H1 (cell line): Measurements from ENCODE around the gene COL25A1. TPM values are rescaled to one million over a fixed set of nuclear protein-coding genes. Genes with fewer than 3 reads are reported as not detected.

Source experiments
- CTCF ChIA-PET: fragments of 300-600 bp; sonication (Branson Sonifier 250); formaldehyde crosslinking; loops from one replicate; lab custom pipeline; 2021; ENCODE audit not compliant: partially characterized antibody; lab: Charles Lee
- POLR2A ChIA-PET: fragments of 300-600 bp; sonication (Branson Sonifier 250); formaldehyde crosslinking; loops from one replicate; lab custom pipeline; 2021; ENCODE audit warnings: inconsistent platforms; ENCODE audit not compliant: partially characterized antibody; lab: Charles Lee
- DNase-seq, 2 experiments: peaks; one replicate each; pipeline versions ENCODE4 v3.0.0 to v3.0.0-alpha.2; 2010 to 2022; ENCODE audit warnings: low spot score in 2 of 2, low read depth in 1 of 2, mixed read lengths in 1 of 2
- FAIRE-seq: peaks from 2 replicates; lab custom pipeline; 2011; peaks lifted over from hg19 to GRCh38; lab: Jason Lieb, UNC
- H2AFZ ChIP-seq: 2 replicates; pipeline ENCODE4 v1.8.1; 2012; ENCODE audit warnings: low read length, inconsistent platforms
- H2AK5ac ChIP-seq: 2 replicates; pipeline ENCODE4 v1.6.1; 2013; ENCODE audit warnings: low read depth, low read length
- H2BK120ac ChIP-seq: replicated peaks from 2 replicates; pipeline ENCODE3; 2013; ENCODE audit warnings: low read depth, low read length, inconsistent platforms
- H2BK12ac ChIP-seq: 2 replicates; pipeline ENCODE4 v1.6.1; 2013; ENCODE audit warnings: low read depth, low read length
- H2BK15ac ChIP-seq: 2 replicates; pipeline ENCODE4 v1.6.1; 2013; ENCODE audit warnings: low read length
- H2BK20ac ChIP-seq: 2 replicates; pipeline ENCODE4 v1.6.1; 2013; ENCODE audit warnings: low read length
- H2BK5ac ChIP-seq: 2 replicates; pipeline ENCODE4 v1.6.1; 2013; ENCODE audit warnings: low read depth, low read length
- H3K14ac ChIP-seq: 2 replicates; pipeline ENCODE4 v1.6.1; 2013; ENCODE audit warnings: inconsistent platforms; ENCODE audit not compliant: insufficient read length
- H3K18ac ChIP-seq: 2 replicates; pipeline ENCODE4 v1.6.1; 2013; ENCODE audit warnings: low read length; ENCODE audit errors: extremely low read depth
- H3K23ac ChIP-seq: 2 replicates; pipeline ENCODE4 v1.6.1; 2013; ENCODE audit warnings: inconsistent platforms; ENCODE audit not compliant: insufficient read length
- H3K23me2 ChIP-seq: 2 replicates; pipeline ENCODE4 v1.6.1; 2013; ENCODE audit warnings: low read depth, low read length
- H3K27ac ChIP-seq: 2 replicates; pipeline ENCODE4 v1.6.1; 2011; ENCODE audit warnings: low read depth, low read length, inconsistent platforms
- H3K27me3 ChIP-seq, 4 experiments: replicated peaks in 1 of 4; 1 replicate in 1 of 4; 2 replicates in 3 of 4; pipeline versions ENCODE4 v1.6.1 to v1.8.1; 2011 to 2013; ENCODE audit warnings: low read length in 3 of 4, mild to moderate bottlenecking in 3 of 4, inconsistent platforms in 2 of 4, mixed read lengths in 2 of 4, moderate library complexity in 1 of 4; ENCODE audit not compliant: control insufficient read depth in 3 of 4, insufficient read depth in 3 of 4; ENCODE audit errors: extremely low read depth in 1 of 4
- H3K36me3 ChIP-seq, 4 experiments: 2 replicates each; pipeline versions ENCODE4 v1.6.1 to v1.8.1; 2011 to 2013; ENCODE audit warnings: mild to moderate bottlenecking in 4 of 4, low read length in 3 of 4, moderate library complexity in 2 of 4, control low read depth in 1 of 4, inconsistent platforms in 1 of 4; ENCODE audit not compliant: insufficient read depth in 4 of 4, control insufficient read depth in 2 of 4
- H3K4ac ChIP-seq: replicated peaks from 2 replicates; pipeline ENCODE3; 2013; ENCODE audit warnings: low read length, low read depth, mixed read lengths, inconsistent platforms; ENCODE audit not compliant: insufficient read length
- H3K4me1 ChIP-seq, 4 experiments: replicated peaks in 1 of 4; 1 replicate in 1 of 4; 2 replicates in 3 of 4; pipeline versions ENCODE4 v1.6.1 to v1.8.1; 2011 to 2013; ENCODE audit warnings: low read length in 3 of 4, inconsistent platforms in 2 of 4, mixed read lengths in 1 of 4; ENCODE audit not compliant: insufficient read depth in 4 of 4, control insufficient read depth in 3 of 4
- H3K4me2 ChIP-seq, 2 experiments: 2 replicates each; pipeline versions ENCODE4 v1.6.1 to v1.8.1; 2011 to 2013; ENCODE audit warnings: low read depth in 2 of 2, low read length in 2 of 2, control low read depth in 1 of 2, inconsistent platforms in 1 of 2, mild to moderate bottlenecking in 1 of 2; ENCODE audit not compliant: insufficient read depth in 1 of 2
- H3K4me3 ChIP-seq, 4 experiments: fragments of 200-600, 300-600 bp in 1 of 4; sonication (generic), shearing (Covaris generic), sonication (Bioruptor Twin) in 1 of 4; 2 replicates each; pipeline versions ENCODE4 v1.5.1 to v1.8.1; 2011 to 2016; ENCODE audit warnings: low read length in 4 of 4, low read depth in 3 of 4, control low read depth in 2 of 4, inconsistent platforms in 2 of 4, mild to moderate bottlenecking in 2 of 4, mixed read lengths in 1 of 4, moderate library complexity in 1 of 4; ENCODE audit not compliant: insufficient read depth in 2 of 4; ENCODE audit errors: extremely low read depth in 1 of 4
- H3K56ac ChIP-seq: replicated peaks from 2 replicates; pipeline ENCODE3; 2013; ENCODE audit warnings: low read depth, mild to moderate bottlenecking, mixed read lengths, low read length, inconsistent platforms; ENCODE audit not compliant: insufficient read length
- H3K79me1 ChIP-seq: 2 replicates; pipeline ENCODE4 v1.6.1; 2013; ENCODE audit warnings: low read depth, low read length, control low read depth
- H3K79me2 ChIP-seq, 2 experiments: 2 replicates each; pipeline versions ENCODE4 v1.6.1 to v1.8.1; 2012 to 2013; ENCODE audit warnings: low read length in 2 of 2, mild to moderate bottlenecking in 2 of 2, inconsistent platforms in 1 of 2; ENCODE audit not compliant: insufficient read depth in 2 of 2, control insufficient read depth in 1 of 2
- H3K9ac ChIP-seq, 4 experiments: replicated peaks in 1 of 4; 1 replicate in 1 of 4; 2 replicates in 3 of 4; pipeline versions ENCODE4 v1.6.1 to v1.8.1; 2011 to 2013; ENCODE audit warnings: low read depth in 3 of 4, low read length in 3 of 4, control low read depth in 2 of 4, mild to moderate bottlenecking in 2 of 4, moderate library complexity in 2 of 4, inconsistent platforms in 1 of 4; ENCODE audit errors: extremely low read depth in 1 of 4
- H3K9me3 ChIP-seq, 2 experiments: 2 replicates each; pipeline versions ENCODE4 v1.6.1 to v1.8.1; 2012 to 2013; ENCODE audit warnings: mild to moderate bottlenecking in 2 of 2, moderate library complexity in 2 of 2, control low read depth in 1 of 2, inconsistent platforms in 1 of 2, low read depth in 1 of 2, low read length in 1 of 2, mixed read lengths in 1 of 2; ENCODE audit not compliant: insufficient read depth in 2 of 2
- H4K20me1 ChIP-seq, 2 experiments: replicated peaks in 1 of 2; 2 replicates each; pipeline versions ENCODE3 to v1.8.1; 2011 to 2013; ENCODE audit warnings: inconsistent platforms in 2 of 2, low read length in 2 of 2, mild to moderate bottlenecking in 1 of 2; ENCODE audit not compliant: insufficient read depth in 2 of 2, control insufficient read depth in 1 of 2
- H4K5ac ChIP-seq: 2 replicates; pipeline ENCODE4 v1.6.1; 2013; ENCODE audit warnings: low read length, low read depth, mixed read lengths, inconsistent platforms; ENCODE audit not compliant: insufficient read length
- H4K8ac ChIP-seq: 2 replicates; pipeline ENCODE4 v1.8.0; 2013; ENCODE audit warnings: mild to moderate bottlenecking, moderate library complexity, low read length, inconsistent platforms; ENCODE audit not compliant: insufficient read depth; ENCODE audit errors: extremely low read depth
- H4K91ac ChIP-seq: replicated peaks from 2 replicates; pipeline ENCODE3; 2013; ENCODE audit warnings: low read length, mixed read lengths, inconsistent platforms; ENCODE audit not compliant: insufficient read length
- GABPA ChIP-seq: IDR thresholded peaks from 2 replicates; pipeline ENCODE4 v1.6.1; 2011; ENCODE audit warnings: mild to moderate bottlenecking, low read length, moderate library complexity, borderline replicate concordance; ENCODE audit not compliant: insufficient read depth
- RAD21 ChIP-seq, 2 experiments: IDR thresholded peaks in 1 of 2; conservative IDR thresholded peaks in 1 of 2; 2 replicates each; pipeline ENCODE4 v1.6.1; 2011; ENCODE audit warnings: low read depth in 2 of 2, low read length in 2 of 2, improper control_type of control experiment in 1 of 2, inconsistent platforms in 1 of 2, mild to moderate bottlenecking in 1 of 2, moderate library complexity in 1 of 2
- WGBS, 2 experiments: shearing (Covaris generic) in 1 of 2; methylation state at CpG; one replicate each; pipeline versions ENCODE4 v1.1.6 to v1.1.7; 2013 to 2015; ENCODE audit warnings: low lambda C conversion rate in 2 of 2, mixed read lengths in 2 of 2, inconsistent platforms in 1 of 2, low coverage in 1 of 2, missing lambda C conversion rate in 1 of 2; ENCODE audit not compliant: insufficient replicate concordance in 2 of 2, insufficient coverage in 1 of 2, insufficient read length in 1 of 2; ENCODE audit errors: extremely low coverage in 1 of 2, missing lambda C conversion rate in 1 of 2; 5-methylcytosine and 5-hydroxymethylcytosine counted together
- polyA plus RNA-seq, 7 experiments: library from polyadenylated mRNA; depleted of rRNA in 3 of 7; stranded (reverse) in 5 of 7; unstranded in 2 of 7; fragments of >200 nt in 5 of 7; fragments of 200-250 nt in 2 of 7; gene quantifications; 1 replicate in 5 of 7; 2 replicates in 1 of 7; 4 replicates in 1 of 7; pipeline versions ENCODE4 v1.2.1 to v1.2.3, GENCODE V29; 2011 to 2013; ENCODE audit warnings: missing spikeins in 2 of 7, mixed read lengths in 2 of 7
- total RNA-seq: library from RNA; stranded (reverse); fragmentation: NEBNext Ultra II Directional; extraction: Animal tissue kit (Norgen Biotek cat#: 25700); gene quantifications from 2 replicates; pipeline ENCODE4 v1.2.1, GENCODE V29; 2021
- TF ChIP-seq, protein P1 (sequence below), 3 experiments: IDR thresholded peaks; 1 replicate in 2 of 3; 2 replicates in 1 of 3; pipeline versions ENCODE4 v1.5.1 to v1.6.1; 2011; ENCODE audit warnings: low read length in 3 of 3, mild to moderate bottlenecking in 3 of 3, inconsistent platforms in 2 of 3, low read depth in 1 of 3, moderate library complexity in 1 of 3; ENCODE audit not compliant: insufficient read depth in 1 of 3; ENCODE audit errors: control extremely low read depth in 1 of 3

COL25A1 gene
- total and polyA plus RNA-seq, 2 of the 8 experiments (the other 6 are each of a cell fraction or from before 2014, with no cell fraction given) = 1.1 to 8.3 TPM

DNA sequence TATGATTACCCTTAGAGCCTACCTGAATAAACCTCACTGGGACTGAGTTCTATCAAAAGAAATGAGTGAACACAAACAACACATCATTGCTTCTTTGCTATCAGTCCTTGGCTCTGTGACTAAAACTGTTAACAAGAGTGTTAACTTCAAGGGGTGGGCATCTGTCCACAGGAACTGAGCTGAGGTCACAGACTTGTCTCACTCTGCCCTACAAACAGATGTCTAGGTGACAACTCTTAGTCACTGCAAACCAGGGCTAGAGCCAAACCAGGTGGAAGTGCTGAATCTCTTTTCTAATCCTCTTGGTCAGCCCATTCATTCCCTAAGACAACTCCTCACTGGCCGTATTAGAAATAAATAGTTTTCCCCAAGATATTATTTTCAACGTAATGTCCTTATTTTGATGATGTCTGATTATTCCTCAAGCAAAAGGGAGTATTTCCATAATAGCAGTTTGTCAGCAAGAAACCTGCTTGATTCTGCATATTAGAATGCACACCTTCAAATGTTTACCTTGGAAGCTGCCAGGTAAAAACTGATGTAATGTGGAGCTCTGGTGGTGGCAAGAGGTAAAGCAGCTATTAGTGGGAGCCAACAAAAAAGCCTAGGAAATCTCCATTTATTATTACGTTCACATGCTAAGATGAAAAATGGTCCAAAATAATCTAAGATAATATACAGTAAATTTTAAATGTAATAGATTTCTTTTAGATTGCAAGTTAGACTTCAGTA lies 4.0 kb downstream of the COL25A1 start:
- CTCF ChIA-PET = interaction anchor here (0.6 to 2.4 kb wide), 39 partner anchors 9 to 666 kb away, joined by 3 to 13 read pairs (median 4); partner anchors contain the start of gene OSTC
- no peak overlapping the region for H3K4me3 ChIP-seq
- H3K9me3 ChIP-seq = no peaks in the 10 kb centered on the region
- H3K27ac ChIP-seq = no peak overlapping the region
- H3K4me2 ChIP-seq = no peak overlapping the region
- POLR2A ChIA-PET = no interaction called here
- no peak overlapping the region for H2AK5ac ChIP-seq
- no peak overlapping the region for H2BK120ac ChIP-seq
- H2BK15ac ChIP-seq = no peak overlapping the region
- H3K23me2 ChIP-seq = peaks cover 13% of the 10 kb centered on the region
- peak; percentile 88 for FAIRE-seq
- H3K4ac ChIP-seq = no peak overlapping the region
- no peaks in the 10 kb centered on the region for H3K79me2 ChIP-seq
- H4K91ac ChIP-seq = no peak overlapping the region
- H3K56ac ChIP-seq = no peak overlapping the region
- no peaks in the 10 kb centered on the region for H3K36me3 ChIP-seq
- H3K27me3 ChIP-seq = peaks cover 11 to 22% (median 13%) of the 10 kb centered on the region in 4 experiments
- no peak overlapping the region for H4K8ac ChIP-seq
- H3K9ac ChIP-seq = no peak overlapping the region; a peak in 1 of 7 replicates
- TF ChIP-seq, protein P1, sequence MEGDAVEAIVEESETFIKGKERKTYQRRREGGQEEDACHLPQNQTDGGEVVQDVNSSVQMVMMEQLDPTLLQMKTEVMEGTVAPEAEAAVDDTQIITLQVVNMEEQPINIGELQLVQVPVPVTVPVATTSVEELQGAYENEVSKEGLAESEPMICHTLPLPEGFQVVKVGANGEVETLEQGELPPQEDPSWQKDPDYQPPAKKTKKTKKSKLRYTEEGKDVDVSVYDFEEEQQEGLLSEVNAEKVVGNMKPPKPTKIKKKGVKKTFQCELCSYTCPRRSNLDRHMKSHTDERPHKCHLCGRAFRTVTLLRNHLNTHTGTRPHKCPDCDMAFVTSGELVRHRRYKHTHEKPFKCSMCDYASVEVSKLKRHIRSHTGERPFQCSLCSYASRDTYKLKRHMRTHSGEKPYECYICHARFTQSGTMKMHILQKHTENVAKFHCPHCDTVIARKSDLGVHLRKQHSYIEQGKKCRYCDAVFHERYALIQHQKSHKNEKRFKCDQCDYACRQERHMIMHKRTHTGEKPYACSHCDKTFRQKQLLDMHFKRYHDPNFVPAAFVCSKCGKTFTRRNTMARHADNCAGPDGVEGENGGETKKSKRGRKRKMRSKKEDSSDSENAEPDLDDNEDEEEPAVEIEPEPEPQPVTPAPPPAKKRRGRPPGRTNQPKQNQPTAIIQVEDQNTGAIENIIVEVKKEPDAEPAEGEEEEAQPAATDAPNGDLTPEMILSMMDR (IDR thresholded peaks at IDR 0.05; ENCODE audit: control extremely low read depth in 1 of 3, insufficient read depth in 1 of 3, low read depth in 1 of 3, low read length in 3 of 3) = peak in 2 of 3 experiments; percentile 58 to 69; a peak in 3 of 4 replicates
- peak; percentile 84 to 86 for TF ChIP-seq RAD21 (IDR thresholded peaks at IDR 0.05 in 1 of 2, conservative IDR thresholded peaks at IDR 0.05 in 1 of 2; ENCODE audit: low read depth in 2 of 2, low read length in 2 of 2)
- no peak for TF ChIP-seq GABPA
- no peak overlapping the region for H3K18ac ChIP-seq
- H2BK12ac ChIP-seq = no peak overlapping the region
- H2BK20ac ChIP-seq = no peak overlapping the region
- H2AFZ ChIP-seq = no peak overlapping the region
- H3K4me1 ChIP-seq = peaks cover 0 to 14% (median 2%) of the 10 kb centered on the region in 4 experiments; a peak in 5 of 7 replicates
- DNase-seq = no peak
- WGBS, 2 experiments = 55% methylated on average over 3 of the region's 3 CpGs; no CpG with 5 or more reads in 1 of the 2 experiments
- no peak overlapping the region for H3K23ac ChIP-seq
- H3K14ac ChIP-seq = no peak overlapping the region
- no peak overlapping the region for H2BK5ac ChIP-seq
- H3K79me1 ChIP-seq = no peaks in the 10 kb centered on the region
- H4K5ac ChIP-seq = no peak overlapping the region
- H4K20me1 ChIP-seq = peaks cover 0 to 2% of the 10 kb centered on the region in 2 experiments
